IMR-90 (cell line): ENCODE results near the gene PPFIBP2. TPM values are rescaled to one million over a fixed set of nuclear protein-coding genes. Genes with fewer than 3 reads are reported as not detected.

Source experiments
- ATAC-seq: fragments of 200-7000 bp; cut with Tn5 transposase; 2 replicates; pipeline ENCODE4 v1.9.1; 2020; ENCODE audit warnings: low read depth, mild to moderate bottlenecking, moderate library complexity
- BruUV-seq: library from RNA; stranded (reverse); fragments of 400-500 nt; replicated peaks from 2 replicates; lab custom pipeline; 2021; lab: Mats Ljungman, UMichigan
- CTCF ChIA-PET: fragments of 300-600 bp; formaldehyde crosslinking; extraction: SDS; loops from one replicate; lab custom pipeline; 2021; ENCODE audit warnings: antibody characterized with exemption; lab: Yijun Ruan, JAX
- POLR2A ChIA-PET: fragments of 300-600 bp; sonication (Branson Sonifier 250); formaldehyde crosslinking; loops from one replicate; lab custom pipeline; 2022; ENCODE audit warnings: antibody characterized with exemption; ENCODE audit not compliant: unreplicated experiment; lab: Charles Lee
- DNase-seq: peaks from one replicate; pipeline ENCODE4 v3.0.0; 2013
- H2AFZ ChIP-seq: replicated peaks from 2 replicates; pipeline ENCODE3; 2013; ENCODE audit warnings: low read length, mild to moderate bottlenecking; ENCODE audit not compliant: poor library complexity
- H2AK5ac ChIP-seq: 2 replicates; pipeline ENCODE4 v1.6.1; 2013; ENCODE audit warnings: low read depth, low read length, inconsistent platforms
- H2AK9ac ChIP-seq: replicated peaks from 2 replicates; pipeline ENCODE3; 2013; ENCODE audit warnings: mild to moderate bottlenecking, low read depth, low read length, moderate library complexity; ENCODE audit not compliant: poor library complexity
- H2BK120ac ChIP-seq: 2 replicates; pipeline ENCODE4 v1.6.1; 2013; ENCODE audit warnings: low read depth, low read length, inconsistent platforms
- H2BK15ac ChIP-seq: 3 replicates; pipeline ENCODE4 v1.6.1; 2013; ENCODE audit warnings: low read depth, low read length, inconsistent platforms
- H2BK20ac ChIP-seq: 2 replicates; pipeline ENCODE4 v1.6.1; 2013; ENCODE audit warnings: low read depth, mild to moderate bottlenecking, inconsistent platforms, low read length, moderate library complexity
- H2BK5ac ChIP-seq: 2 replicates; pipeline ENCODE4 v1.6.1; 2013; ENCODE audit warnings: mild to moderate bottlenecking, low read depth, low read length, inconsistent platforms; ENCODE audit not compliant: poor library complexity, severe bottlenecking
- H3K14ac ChIP-seq: replicated peaks from 2 replicates; pipeline ENCODE4 v1.6.1; 2013; ENCODE audit warnings: low read depth, low read length, inconsistent platforms
- H3K18ac ChIP-seq: 2 replicates; pipeline ENCODE4 v1.6.1; 2013; ENCODE audit warnings: low read depth, low read length, control low read depth
- H3K23ac ChIP-seq: 2 replicates; pipeline ENCODE4 v1.6.1; 2013; ENCODE audit warnings: low read depth, low read length, inconsistent platforms
- H3K27ac ChIP-seq: 2 replicates; pipeline ENCODE4 v1.5.1; 2013; ENCODE audit warnings: mild to moderate bottlenecking, control low read depth, low read length; ENCODE audit not compliant: insufficient read depth
- H3K27me3 ChIP-seq: 2 replicates; pipeline ENCODE4 v1.6.1; 2013; ENCODE audit warnings: low read length; ENCODE audit not compliant: control insufficient read depth, insufficient read depth
- H3K36me3 ChIP-seq: 2 replicates; pipeline ENCODE4 v1.6.1; 2013; ENCODE audit warnings: low read length, mixed read lengths; ENCODE audit not compliant: control insufficient read depth, insufficient read depth
- H3K4ac ChIP-seq: 2 replicates; pipeline ENCODE4 v1.6.1; 2013; ENCODE audit warnings: low read depth, low read length, inconsistent platforms
- H3K4me1 ChIP-seq: 2 replicates; pipeline ENCODE4 v1.6.1; 2013; ENCODE audit warnings: low read length, mixed read lengths; ENCODE audit not compliant: control insufficient read depth, insufficient read depth
- H3K4me2 ChIP-seq: 2 replicates; pipeline ENCODE4 v1.6.1; 2013; ENCODE audit warnings: low read depth, mild to moderate bottlenecking, control low read depth, low read length, moderate library complexity
- H3K4me3 ChIP-seq: 2 replicates; pipeline ENCODE4 v1.5.1; 2013; ENCODE audit warnings: low read depth, mild to moderate bottlenecking, control low read depth, low read length, moderate library complexity; ENCODE audit not compliant: insufficient read depth
- H3K56ac ChIP-seq: 2 replicates; pipeline ENCODE4 v1.6.1; 2013; ENCODE audit warnings: low read length, inconsistent platforms; ENCODE audit not compliant: insufficient read depth; ENCODE audit errors: extremely low read depth
- H3K79me1 ChIP-seq, 2 experiments: 2 replicates each; pipeline ENCODE4 v1.6.1; 2013; ENCODE audit warnings: low read length in 2 of 2, inconsistent platforms in 1 of 2, low read depth in 1 of 2
- H3K9ac ChIP-seq: 2 replicates; pipeline ENCODE4 v1.6.1; 2013; ENCODE audit warnings: low read depth, low read length, control low read depth
- H3K9me1 ChIP-seq: 2 replicates; pipeline ENCODE4 v1.6.1; 2013; ENCODE audit warnings: low read length, inconsistent platforms; ENCODE audit not compliant: insufficient read depth
- H3K9me3 ChIP-seq: 2 replicates; pipeline ENCODE4 v1.6.1; 2013; ENCODE audit warnings: low read length; ENCODE audit not compliant: control insufficient read depth, insufficient read depth
- H4K20me1 ChIP-seq: 2 replicates; pipeline ENCODE4 v1.6.1; 2013; ENCODE audit warnings: low read length, inconsistent platforms; ENCODE audit not compliant: insufficient read depth
- H4K5ac ChIP-seq: 2 replicates; pipeline ENCODE4 v1.6.1; 2013; ENCODE audit warnings: mild to moderate bottlenecking, low read depth, low read length, control low read depth
- H4K8ac ChIP-seq, 2 experiments: 2 replicates each; pipeline ENCODE4 v1.6.1; 2013; ENCODE audit warnings: low read depth in 2 of 2, low read length in 2 of 2, control low read depth in 1 of 2, inconsistent platforms in 1 of 2
- H4K91ac ChIP-seq: 2 replicates; pipeline ENCODE4 v1.6.1; 2013; ENCODE audit warnings: low read depth, low read length, inconsistent platforms; ENCODE audit not compliant: insufficient read depth
- BHLHE40 ChIP-seq: fragments of 150-350 bp; IDR thresholded peaks from 2 replicates; pipeline ENCODE4 v1.6.1; 2016; ENCODE audit warnings: mild to moderate bottlenecking, low read depth, low read length
- CEBPB ChIP-seq: IDR thresholded peaks from 2 replicates; pipeline ENCODE4 v1.6.1; 2012; ENCODE audit warnings: low read depth, low read length, improper control_type of control experiment
- CHD1 ChIP-seq: IDR thresholded peaks from 2 replicates; pipeline ENCODE4 v1.6.1; 2012; ENCODE audit warnings: low read depth, low read length, improper control_type of control experiment
- CTCF ChIP-seq: conservative IDR thresholded peaks from 2 replicates; pipeline ENCODE4 v1.5.1; 2012; ENCODE audit warnings: mild to moderate bottlenecking, low read depth, low read length, improper control_type of control experiment
- ELK1 ChIP-seq: fragments of 150-350 bp; IDR thresholded peaks from 2 replicates; pipeline ENCODE4 v1.6.1; 2016; ENCODE audit warnings: low read depth, mild to moderate bottlenecking, low read length, moderate library complexity, borderline replicate concordance
- FOS ChIP-seq: fragments of 150-350 bp; IDR thresholded peaks from 2 replicates; pipeline ENCODE4 v1.6.1; 2016; ENCODE audit warnings: low read depth, low read length
- MAFK ChIP-seq: IDR thresholded peaks from 2 replicates; pipeline ENCODE4 v1.6.1; 2012; ENCODE audit warnings: low read depth, low read length, improper control_type of control experiment
- MAZ ChIP-seq: IDR thresholded peaks from 2 replicates; pipeline ENCODE4 v1.6.1; 2012; ENCODE audit warnings: low read depth, mild to moderate bottlenecking, low read length, improper control_type of control experiment, moderate library complexity, borderline replicate concordance
- MXI1 ChIP-seq: IDR thresholded peaks from 2 replicates; pipeline ENCODE4 v1.6.1; 2012; ENCODE audit warnings: low read depth, mild to moderate bottlenecking, low read length, moderate library complexity, borderline replicate concordance
- NFE2L2 ChIP-seq: fragments of 150-350 bp; IDR thresholded peaks from 2 replicates; pipeline ENCODE4 v1.6.1; 2016; ENCODE audit warnings: low read depth, mild to moderate bottlenecking, low read length
- POLR2A ChIP-seq: IDR thresholded peaks from 2 replicates; pipeline ENCODE4 v1.6.1; 2012; ENCODE audit warnings: mild to moderate bottlenecking, low read depth, low read length
- RAD21 ChIP-seq: IDR thresholded peaks from 2 replicates; pipeline ENCODE4 v1.6.1; 2012; ENCODE audit warnings: low read length, improper control_type of control experiment
- RCOR1 ChIP-seq: IDR thresholded peaks from 2 replicates; pipeline ENCODE4 v1.6.1; 2012; ENCODE audit warnings: mild to moderate bottlenecking, low read length, improper control_type of control experiment; ENCODE audit not compliant: insufficient replicate concordance
- RFX5 ChIP-seq: IDR thresholded peaks from 2 replicates; pipeline ENCODE4 v1.8.0; 2012; ENCODE audit warnings: low read depth, mild to moderate bottlenecking, low read length, moderate library complexity
- SMC3 ChIP-seq: fragments of 150-350 bp; IDR thresholded peaks from 2 replicates; pipeline ENCODE4 v1.6.1; 2016; ENCODE audit warnings: low read depth, mild to moderate bottlenecking, antibody characterized with exemption, low read length, moderate library complexity
- USF2 ChIP-seq: fragments of 150-350 bp; IDR thresholded peaks from 2 replicates; pipeline ENCODE4 v1.6.1; 2017; ENCODE audit warnings: mild to moderate bottlenecking, antibody characterized with exemption, low read length, low read depth
- WGBS, 2 experiments: methylation state at CpG; one replicate each; pipeline versions ENCODE4 v1.1.5 to v1.1.7; 2013; ENCODE audit warnings: missing lambda C conversion rate in 2 of 2; ENCODE audit not compliant: insufficient read length in 1 of 2; ENCODE audit errors: extremely low coverage in 2 of 2; 5-methylcytosine and 5-hydroxymethylcytosine counted together
- dilution Hi-C: fragments of 300-500 bp; cut with HindIII; formaldehyde crosslinking; loops from one replicate; pipeline ENCODE4 v1.14.3; 2018; ENCODE audit warnings: low sequenced_read_pairs; ENCODE audit not compliant: unreplicated experiment
- in situ Hi-C: fragments of 300-500 bp; cut with MboI; formaldehyde crosslinking; loops from 3 replicates; pipeline ENCODE4 v1.14.3; 2019; ENCODE audit warnings: low sequenced_read_pairs, inconsistent platforms, mixed read lengths
- intact Hi-C: fragments of 100-400 bp; cut with micrococcal nuclease; formaldehyde crosslinking; loops from 2 replicates; pipeline ENCODE4 v1.10.0; 2022
- polyA plus RNA-seq, 3 experiments: library from polyadenylated mRNA; depleted of rRNA; stranded (reverse); fragments of >200 nt; gene quantifications; 2 replicates each; pipeline ENCODE4 v1.2.3, GENCODE V29; 2012; ENCODE audit warnings: low replicate concordance in 1 of 3
- total RNA-seq: library from RNA; depleted of rRNA; stranded (reverse); fragments of >200 nt; gene quantifications from 2 replicates; pipeline ENCODE4 v1.2.3, GENCODE V29; 2012

Gene PPFIBP2
- total and polyA plus RNA-seq, 2 of the 4 experiments (the other 2 are of a cell fraction) = 6.0 to 11.8 TPM

GRCh38 chr11:7642747-7643146 lies 128.9 kb downstream of the PPFIBP2 start:
- Histone ChIP-seq H2BK120ac (no peak overlapping the region), H2BK20ac (no peak overlapping the region), H3K9me3 (no peaks in the 10 kb centered on the region), H4K8ac (no peak overlapping the region), H2BK15ac (no peak overlapping the region), H3K56ac (no peak overlapping the region), H2BK5ac (no peak overlapping the region), H4K20me1 (no peaks in the 10 kb centered on the region), H3K79me1 (no peaks in the 10 kb centered on the region), H3K27me3 (no peaks in the 10 kb centered on the region), H3K23ac (no peak overlapping the region), H3K18ac (no peak overlapping the region), H2AK9ac (no peak overlapping the region), H3K4me1 (no peaks in the 10 kb centered on the region), H2AK5ac (no peak overlapping the region), H3K9ac (no peak overlapping the region), H4K5ac (no peak overlapping the region), H3K36me3 (no peaks in the 10 kb centered on the region; the same call in 1 of the 2 replicates), H3K14ac (no peak overlapping the region), H3K4me2 (no peak overlapping the region), H4K91ac (no peak overlapping the region), H3K4ac (no peak overlapping the region), H2AFZ (no peak overlapping the region), H3K27ac (no peak overlapping the region), H3K9me1 (peaks cover 1% of the 10 kb centered on the region; the same call in 1 of the 2 replicates), H3K4me3 (no peak overlapping the region)
- dilution Hi-C loops (no loop called here), intact Hi-C loops (no loop called here), in situ Hi-C loops (no loop called here)
- ChIA-PET POLR2A (no interaction called here), CTCF (interaction anchor here (0.8 to 1.5 kb wide), 2 partner anchors 68 to 71 kb away, joined by 3 to 6 read pairs; no protein-coding TSS in a partner anchor)
- no peak for TF ChIP-seq MXI1
- no peak for TF ChIP-seq MAFK
- TF ChIP-seq RAD21 = no peak
- TF ChIP-seq FOS = no peak
- TF ChIP-seq USF2 = no peak
- TF ChIP-seq NFE2L2 = no peak
- TF ChIP-seq BHLHE40 = no peak
- TF ChIP-seq MAZ = no peak
- no peak for TF ChIP-seq ELK1
- no peak for TF ChIP-seq POLR2A
- no peak for TF ChIP-seq RCOR1
- no peak for TF ChIP-seq CHD1
- TF ChIP-seq RFX5 = no peak
- TF ChIP-seq CTCF = no peak
- no peak for TF ChIP-seq SMC3
- no peak for TF ChIP-seq CEBPB
- no CpG with 5 or more reads among the region's 4 CpGs for WGBS, 2 experiments
- DNase-seq (no peak), ATAC-seq (no peak)
- BruUV-seq = no TSS peak
